Measurements from ENCODE around the gene RHOXF2B.
"Not testable (repeated sequence)": the region's sequence is repeated elsewhere in the genome, so short reads cannot be mapped to it uniquely, and the experiment has no call there.

The RHOXF2B gene

GRCh38 chrX:120077590-120077989, at the start of gene RHOXF2B:
TSS of gene RHOXF2B (minus strand) at chrX:120077690. CDS start at chrX:120077552, 138 bp downstream.
- not testable (repeated sequence) for DNase-seq

GRCh38 chrX:120125444-120125843, 48.0 kb upstream of the RHOXF2B start:
- peak; percentile 68 for DNase-seq

GRCh38 chrX:120120223-120120622, 42.7 kb upstream of the RHOXF2B start:
- no peak for DNase-seq

GRCh38 chrX:120115438-120115963, 38.0 kb upstream of the RHOXF2B start, which contains the start of gene RHOXF1:
TSS of gene RHOXF1 (minus strand) at chrX:120115913. CDS start at chrX:120115862, 51 bp downstream.
- no peak for DNase-seq

- DNase-seq, result no peak
Observed at GRCh38 chrX:120111611-120112010, 34.1 kb upstream of the RHOXF2B start.

GRCh38 chrX:120109378-120109777, 31.9 kb upstream of the RHOXF2B start:
- DNase-seq, result no peak

- not testable (repeated sequence) for DNase-seq
Observed at GRCh38 chrX:120104707-120105106, 27.2 kb upstream of the RHOXF2B start.

GRCh38 chrX:120101057-120101456, 23.6 kb upstream of the RHOXF2B start:
- DNase-seq, result not testable (repeated sequence)

- peak; percentile 28 for DNase-seq
Observed at GRCh38 chrX:120090208-120090607, 12.7 kb upstream of the RHOXF2B start.

- DNase-seq, result no peak
Observed at GRCh38 chrX:120087289-120088017, 10.0 kb upstream of the RHOXF2B start.

- not testable (repeated sequence) for DNase-seq
Observed at GRCh38 chrX:120085553-120086185, 8.2 kb upstream of the RHOXF2B start.

- DNase-seq, result not testable (repeated sequence)
Observed at GRCh38 chrX:120066169-120066568, 11.3 kb downstream of the RHOXF2B start.

GRCh38 chrX:120042712-120043111, 34.8 kb downstream of the RHOXF2B start:
- DNase-seq, result not testable (repeated sequence)

- not testable (repeated sequence) for DNase-seq
Observed at GRCh38 chrX:120042247-120042646, 35.2 kb downstream of the RHOXF2B start.

- not testable (repeated sequence) for DNase-seq
Observed at GRCh38 chrX:120040176-120040575, 37.3 kb downstream of the RHOXF2B start.

GRCh38 chrX:120039087-120039733, 38.3 kb downstream of the RHOXF2B start:
- not testable (repeated sequence) for DNase-seq

- DNase-seq, result no peak
Observed at GRCh38 chrX:120036704-120037103, 40.8 kb downstream of the RHOXF2B start.

GRCh38 chrX:120035522-120036309, 41.8 kb downstream of the RHOXF2B start:
- DNase-seq, result peak; percentile 27

GRCh38 chrX:120029354-120029753, 48.1 kb downstream of the RHOXF2B start:
- peak; percentile 14 for DNase-seq

GRCh38 chrX:120023259-120023658, 54.2 kb downstream of the RHOXF2B start:
- no peak for DNase-seq

GRCh38 chrX:120022763-120023162, 54.7 kb downstream of the RHOXF2B start:
- DNase-seq, result no peak
